CD4-positive, alpha-beta T cell treated with Interferon gamma for 1 hour (primary cell): ENCODE measurements around the gene FGFRL1.

Experiments
- DNase-seq: peaks from one replicate; pipeline ENCODE4 v3.0.0-alpha.2; 2020

Gene FGFRL1

GRCh38 chr4:1055721-1056590 lies 44.5 kb downstream of the FGFRL1 start:
- DNase-seq = peak; percentile 90

- DNase-seq = no peak
Measured at GRCh38 chr4:1056671-1057402, 45.4 kb downstream of the FGFRL1 start.

- no peak for DNase-seq
Measured at GRCh38 chr4:1057403-1057745, 45.9 kb downstream of the FGFRL1 start.

GRCh38 chr4:1058198-1058996 lies 47.0 kb downstream of the FGFRL1 start:
- no peak for DNase-seq

GRCh38 chr4:1058997-1059665 lies 47.7 kb downstream of the FGFRL1 start:
- no peak for DNase-seq

GRCh38 chr4:1060121-1060520 lies 48.7 kb downstream of the FGFRL1 start:
- DNase-seq = no peak

GRCh38 chr4:1060621-1061020 lies 49.2 kb downstream of the FGFRL1 start:
- DNase-seq = no peak

- DNase-seq = no peak
Measured at GRCh38 chr4:1061056-1061700, 49.8 kb downstream of the FGFRL1 start.

- DNase-seq = no peak
Measured at GRCh38 chr4:1061760-1062159, 50.3 kb downstream of the FGFRL1 start.

GRCh38 chr4:1062419-1062818 lies 51.0 kb downstream of the FGFRL1 start:
- DNase-seq = no peak

GRCh38 chr4:1065732-1066131 lies 54.3 kb downstream of the FGFRL1 start:
- no peak for DNase-seq

GRCh38 chr4:1069394-1069793 lies 58.0 kb downstream of the FGFRL1 start:
- DNase-seq = no peak

- DNase-seq = peak; percentile 53
Measured at GRCh38 chr4:1072830-1073446, 61.5 kb downstream of the FGFRL1 start.

- DNase-seq = no peak
Measured at GRCh38 chr4:1074077-1074476, 62.7 kb downstream of the FGFRL1 start.

GRCh38 chr4:1075225-1075624 lies 63.8 kb downstream of the FGFRL1 start:
- DNase-seq = no peak

- DNase-seq = no peak
Measured at GRCh38 chr4:1075809-1076699, 64.6 kb downstream of the FGFRL1 start.
